Measurements from ENCODE around the gene FBXL4.

FBXL4 gene

GRCh38 chr6:98836962-98837944 is 110.5 kb downstream of the FBXL4 start:
- peak in 1 of 2 experiments; percentile 37 for DNase-seq

GRCh38 chr6:98836025-98836961 is 111.5 kb downstream of the FBXL4 start:
- peak; percentile 78 to 79 for DNase-seq

DNA sequence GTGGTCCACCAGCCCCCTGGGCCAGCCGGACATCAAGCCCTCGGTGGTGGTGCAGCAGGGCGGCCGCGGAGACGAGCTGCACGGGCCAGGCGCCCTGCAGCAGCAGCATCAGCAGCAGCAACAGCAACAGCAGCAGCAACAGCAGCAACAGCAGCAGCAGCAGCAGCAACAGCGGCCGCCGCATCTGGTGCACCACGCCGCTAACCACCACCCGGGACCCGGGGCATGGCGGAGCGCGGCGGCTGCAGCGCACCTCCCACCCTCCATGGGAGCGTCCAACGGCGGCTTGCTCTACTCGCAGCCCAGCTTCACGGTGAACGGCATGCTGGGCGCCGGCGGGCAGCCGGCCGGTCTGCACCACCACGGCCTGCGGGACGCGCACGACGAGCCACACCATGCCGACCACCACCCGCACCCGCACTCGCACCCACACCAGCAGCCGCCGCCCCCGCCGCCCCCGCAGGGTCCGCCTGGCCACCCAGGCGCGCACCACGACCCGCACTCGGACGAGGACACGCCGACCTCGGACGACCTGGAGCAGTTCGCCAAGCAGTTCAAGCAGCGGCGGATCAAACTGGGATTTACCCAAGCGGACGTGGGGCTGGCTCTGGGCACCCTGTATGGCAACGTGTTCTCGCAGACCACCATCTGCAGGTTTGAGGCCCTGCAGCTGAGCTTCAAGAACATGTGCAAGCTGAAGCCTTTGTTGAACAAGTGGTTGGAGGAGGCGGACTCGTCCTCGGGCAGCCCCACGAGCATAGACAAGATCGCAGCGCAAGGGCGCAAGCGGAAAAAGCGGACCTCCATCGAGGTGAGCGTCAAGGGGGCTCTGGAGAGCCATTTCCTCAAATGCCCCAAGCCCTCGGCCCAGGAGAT is 112.4 kb downstream of the FBXL4 start:
- peak; percentile 75 to 78 for DNase-seq

GRCh38 chr6:98834060-98835031 is 113.4 kb downstream of the FBXL4 start, which contains the start of gene POU3F2:
TSS of gene POU3F2 (plus strand) at chr6:98834574. CDS start at chr6:98834874, 300 bp downstream.
- peak; percentile 97 to 99 for DNase-seq

DNA sequence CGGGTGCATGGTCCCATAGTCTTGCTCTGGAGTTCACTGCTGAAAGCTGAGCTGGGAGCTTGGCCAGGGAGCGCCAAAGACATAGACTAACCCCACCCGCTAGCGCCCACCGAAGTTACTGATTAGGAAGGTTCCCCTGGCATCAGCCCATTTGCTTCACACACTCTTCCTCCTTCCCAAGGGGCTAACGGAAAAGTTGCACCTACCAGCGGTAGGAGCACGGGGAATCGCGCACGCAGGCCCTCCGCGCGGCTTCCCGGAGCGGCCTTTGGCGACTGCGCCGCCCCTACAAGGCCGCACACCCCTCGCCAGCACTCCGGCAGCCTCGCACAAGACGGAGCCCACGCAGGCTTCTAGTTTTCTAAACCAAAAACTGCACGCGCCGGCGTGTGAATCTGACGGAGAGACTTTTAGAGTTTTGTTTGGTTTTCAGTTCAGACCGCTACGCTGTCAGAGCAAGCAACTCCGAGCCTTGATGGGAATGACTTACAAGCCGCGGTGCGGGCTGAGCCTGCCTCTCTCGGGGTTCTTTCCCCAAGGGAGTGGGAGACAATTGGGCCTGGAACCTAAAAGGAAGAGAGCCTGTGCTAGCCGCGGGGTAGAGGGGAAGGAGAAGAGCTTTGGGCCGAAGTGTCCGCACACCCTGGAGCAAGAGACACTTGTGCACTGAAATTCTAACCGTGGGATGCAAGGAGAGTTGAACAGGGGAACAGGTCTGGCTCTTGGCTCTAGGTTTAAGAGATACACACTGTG is 114.3 kb downstream of the FBXL4 start:
- DNase-seq, result peak; percentile 71 to 76

GRCh38 chr6:98833057-98833306 is 114.8 kb downstream of the FBXL4 start:
- no peak for DNase-seq

DNA sequence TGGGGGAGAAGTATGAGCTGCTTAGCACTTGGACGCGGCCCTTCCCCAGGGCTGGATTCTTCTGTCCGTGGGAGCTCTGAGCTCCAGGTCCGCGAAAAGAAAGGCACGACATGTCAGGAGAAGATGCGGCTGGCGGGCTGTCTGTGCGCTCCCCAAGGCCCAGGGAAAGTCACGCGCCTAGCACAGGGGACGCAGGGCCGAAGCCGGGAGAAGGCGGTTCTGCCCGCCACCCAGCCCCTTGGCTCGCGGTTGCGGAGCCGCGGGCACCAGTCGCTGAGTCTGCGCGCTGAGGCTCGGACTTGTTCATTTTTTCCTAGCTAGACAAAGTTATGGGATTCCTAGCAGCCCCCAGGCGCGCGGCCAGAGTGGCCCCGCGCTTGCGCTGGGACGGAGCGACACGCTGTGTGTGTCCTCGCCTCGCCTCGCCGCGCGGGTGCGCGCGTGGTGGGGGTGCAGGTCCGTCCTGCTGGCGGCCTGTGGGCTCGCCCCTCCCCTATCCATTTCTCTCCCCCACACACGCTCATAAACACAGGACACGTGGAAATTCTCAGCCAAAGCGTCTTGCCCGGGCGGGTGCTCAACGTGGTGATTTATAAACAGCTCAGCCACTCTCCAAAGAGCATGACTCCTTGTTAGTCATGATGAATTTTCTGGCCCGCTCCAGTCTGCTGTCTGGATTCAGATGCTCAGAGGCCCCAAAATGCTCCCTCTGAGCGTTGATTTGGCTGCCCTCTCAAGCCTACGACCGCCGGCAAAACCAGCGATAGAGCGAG is 115.3 kb downstream of the FBXL4 start:
- peak in 1 of 2 experiments; percentile 58 for DNase-seq

DNA sequence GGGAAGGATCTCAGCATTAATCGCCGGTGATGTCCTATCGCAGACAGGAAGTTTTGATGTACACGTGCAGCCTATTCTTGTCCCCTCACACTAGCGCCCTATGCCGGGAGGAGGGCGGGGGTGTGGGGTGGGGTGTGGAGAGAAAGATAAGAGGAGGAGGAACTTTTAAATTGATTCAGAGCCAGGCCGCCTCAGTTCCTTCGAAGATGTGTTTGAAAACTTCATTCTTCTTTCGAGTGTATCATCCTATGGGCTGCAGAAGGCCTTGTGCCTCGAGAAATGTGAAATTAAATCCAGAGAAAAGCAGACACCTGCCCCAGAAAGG is 115.8 kb downstream of the FBXL4 start:
- no peak for DNase-seq

DNA sequence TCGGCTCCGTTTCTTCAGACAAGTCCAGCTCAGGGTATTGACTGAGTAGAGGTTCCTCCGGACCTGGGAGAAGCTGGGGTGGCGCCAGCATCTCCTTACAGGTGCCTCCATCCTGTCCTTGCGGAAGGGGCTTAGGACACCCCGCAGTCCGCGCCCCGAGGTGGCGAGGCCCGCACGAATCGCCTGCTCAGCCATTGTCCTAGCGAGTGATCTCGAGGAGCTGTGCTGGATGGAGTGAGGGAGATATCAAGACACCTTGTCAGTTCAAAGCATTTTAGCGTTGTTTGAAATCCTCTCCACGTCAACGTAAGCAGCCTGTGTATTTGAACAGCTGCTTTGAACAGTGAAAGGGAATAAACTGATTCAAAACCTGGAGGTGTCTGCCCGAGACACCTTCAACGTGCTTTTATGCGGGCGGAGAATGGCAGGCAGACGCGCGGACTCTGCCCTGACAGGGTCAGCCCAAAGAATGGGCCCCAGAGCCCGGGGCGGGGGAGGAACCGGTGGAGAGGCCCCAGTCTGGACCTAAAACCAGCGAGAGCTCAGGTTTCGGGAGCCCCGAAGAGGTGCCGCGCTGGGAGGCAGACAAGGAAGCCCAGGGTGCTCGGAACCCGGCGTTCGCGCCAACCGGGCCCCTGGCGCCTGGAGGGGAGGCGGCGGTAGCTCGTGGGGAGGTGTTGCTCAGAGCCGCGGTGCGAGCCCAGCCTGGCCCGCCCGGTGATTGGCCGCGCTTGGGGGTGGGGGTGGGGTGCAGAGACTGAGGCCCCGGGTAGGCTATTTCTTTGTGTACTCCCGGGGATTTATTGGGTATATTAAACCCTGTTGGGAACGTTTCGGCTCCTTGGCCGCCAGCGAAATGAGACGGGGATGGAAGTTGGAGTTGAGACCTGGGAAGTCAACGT is 116.4 kb downstream of the FBXL4 start:
- DNase-seq, result no peak

- DNase-seq, result no peak
Observed at GRCh38 chr6:98830146-98830545, 117.6 kb downstream of the FBXL4 start.

GRCh38 chr6:98828941-98829411 is 118.8 kb downstream of the FBXL4 start:
- peak; percentile 59 to 69 for DNase-seq

DNA sequence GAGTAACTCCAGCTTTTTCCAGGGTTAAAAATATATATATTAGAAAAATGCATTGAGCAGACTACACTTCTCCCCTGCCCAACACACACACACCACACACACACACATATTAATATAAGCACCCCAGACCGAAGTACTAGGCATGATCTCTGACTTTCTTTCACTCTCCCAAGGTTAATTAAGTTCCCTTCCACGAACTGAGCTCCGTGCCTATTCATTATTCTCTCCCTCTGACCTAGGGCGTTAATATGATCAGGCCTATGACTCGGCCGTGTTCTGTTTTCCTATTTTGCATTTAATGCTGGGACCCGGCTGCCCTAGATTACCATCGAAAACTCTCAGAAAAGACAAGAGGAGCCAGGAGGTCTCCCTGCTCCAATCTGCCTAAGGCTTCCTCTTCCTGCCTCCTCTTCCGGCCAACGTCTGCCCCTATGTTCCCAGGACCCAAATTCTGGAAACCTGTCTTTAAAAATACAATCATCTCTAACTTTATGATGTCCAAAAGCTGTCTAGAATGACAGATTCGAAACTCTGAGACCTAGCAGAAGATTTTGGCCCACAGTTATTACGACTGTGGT is 119.4 kb downstream of the FBXL4 start:
- peak; percentile 29 to 52 for DNase-seq

GRCh38 chr6:98827295-98828159 is 120.2 kb downstream of the FBXL4 start:
- DNase-seq, result peak in 1 of 2 experiments; percentile 17

DNA sequence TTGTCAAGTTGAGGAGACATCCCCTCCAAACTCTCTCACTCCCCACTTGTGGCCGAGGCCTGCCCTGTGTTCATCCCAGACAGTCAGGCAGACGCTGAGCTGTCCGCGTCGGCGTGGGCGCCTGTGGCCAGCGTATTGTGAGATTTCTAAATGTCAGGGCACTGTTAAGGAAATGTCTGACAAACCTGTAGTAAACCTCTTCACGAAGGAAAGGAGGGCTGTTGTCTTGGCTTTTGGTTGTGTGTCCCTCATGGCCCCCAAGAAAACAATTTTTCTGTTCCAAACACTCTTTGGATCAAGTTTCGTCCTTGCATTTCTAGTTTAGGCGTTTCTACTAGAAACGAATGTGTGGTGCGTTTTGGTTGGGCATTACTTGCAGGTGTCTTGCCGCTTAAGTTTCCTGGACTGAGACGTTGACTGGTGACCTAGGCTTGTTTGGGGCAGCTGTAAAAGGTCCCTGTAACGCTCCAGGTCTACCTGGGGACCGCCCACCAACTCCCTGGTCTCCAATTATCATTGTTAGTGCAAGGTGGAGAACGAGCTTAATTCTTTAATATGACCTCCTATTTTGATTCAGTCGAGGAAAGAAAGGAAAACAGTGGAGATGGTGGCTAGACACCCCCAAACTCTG is 122.0 kb downstream of the FBXL4 start:
- no peak for DNase-seq

DNA sequence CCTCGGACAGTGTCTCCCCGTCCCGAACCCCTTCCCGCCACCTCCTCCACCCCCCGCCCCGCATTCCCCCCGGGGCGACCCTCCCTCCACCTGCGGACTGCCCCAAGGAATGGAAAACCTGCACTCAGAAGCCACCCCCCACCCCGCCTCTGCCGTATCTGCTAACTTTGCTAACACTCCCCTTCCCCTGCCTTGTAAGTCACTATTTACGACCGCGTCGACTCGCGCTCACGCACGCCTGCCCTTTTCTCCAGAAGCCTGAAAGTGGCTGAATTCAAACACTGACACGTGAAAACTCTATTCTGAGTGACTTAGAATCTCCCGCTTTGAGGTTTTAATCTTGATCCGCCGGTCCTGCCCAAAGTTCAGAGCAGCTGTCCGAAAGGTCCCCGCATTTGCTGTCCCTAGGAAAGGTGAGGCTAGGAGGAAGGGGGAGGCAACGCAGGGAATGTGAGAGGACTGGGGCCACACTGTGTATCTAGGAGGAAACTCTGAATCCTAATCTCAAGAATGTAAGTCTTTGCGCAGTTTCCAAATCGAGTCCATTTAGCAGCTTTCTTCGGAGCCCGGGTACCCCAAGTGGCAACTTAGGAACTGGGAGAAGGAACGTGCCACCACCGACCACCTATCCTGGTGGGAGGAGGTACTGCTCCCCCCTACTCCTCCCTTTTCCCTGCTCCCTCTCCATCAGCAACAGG is 122.7 kb downstream of the FBXL4 start:
- DNase-seq, result no peak
